Immature natural killer cell (primary cell): ENCODE results near the gene MXI1. TPM values are rescaled to one million over a fixed set of nuclear protein-coding genes. Genes with fewer than 3 reads are reported as not detected.

Experiments used
- DNase-seq, 3 donors: peaks; one replicate each; pipeline ENCODE4 v3.0.0; 2022; ENCODE audit warnings: mixed read lengths in 1 of 3
- H3K27ac Mint-ChIP-seq, 6 donors: one replicate each; pipeline ENCODE4 v1.8.0; 2020; ENCODE audit warnings: mixed read lengths in 6 of 6, mild to moderate bottlenecking in 5 of 6, inconsistent platforms in 4 of 6, moderate library complexity in 3 of 6
- H3K27me3 Mint-ChIP-seq, 3 donors: one replicate each; pipeline ENCODE4 v1.8.0; 2020 to 2021; ENCODE audit warnings: low read depth in 3 of 3, mild to moderate bottlenecking in 3 of 3, mixed read lengths in 3 of 3, moderate library complexity in 3 of 3, inconsistent platforms in 1 of 3
- H3K36me3 Mint-ChIP-seq, 3 donors: one replicate each; pipeline ENCODE4 v1.8.0; 2020; ENCODE audit warnings: mixed read lengths in 3 of 3, inconsistent platforms in 2 of 3, mild to moderate bottlenecking in 2 of 3
- H3K4me1 Mint-ChIP-seq, 2 donors: one replicate each; pipeline ENCODE4 v1.8.0; 2020; ENCODE audit warnings: inconsistent platforms in 2 of 2, mild to moderate bottlenecking in 2 of 2, mixed read lengths in 2 of 2, moderate library complexity in 1 of 2
- H3K4me3 Mint-ChIP-seq, 5 donors: one replicate each; pipeline ENCODE4 v1.8.0; 2020; ENCODE audit warnings: mild to moderate bottlenecking in 5 of 5, mixed read lengths in 5 of 5, inconsistent platforms in 3 of 5, moderate library complexity in 3 of 5
- H3K9me3 Mint-ChIP-seq, 6 donors: one replicate each; pipeline ENCODE4 v1.8.0; 2020; ENCODE audit warnings: mild to moderate bottlenecking in 6 of 6, mixed read lengths in 6 of 6, inconsistent platforms in 4 of 6, moderate library complexity in 3 of 6
- polyA plus RNA-seq, 3 donors: library from polyadenylated mRNA; unstranded; fragments of 300-500 nt; fragmentation: Illumina TruSeq; gene quantifications; one replicate each; pipeline ENCODE4 v1.2.3, GENCODE V29; 2021

MXI1 gene
- polyA plus RNA-seq, 3 donors from 2014 or later: 7.1 to 11.4 (median 9.7) TPM

DNA sequence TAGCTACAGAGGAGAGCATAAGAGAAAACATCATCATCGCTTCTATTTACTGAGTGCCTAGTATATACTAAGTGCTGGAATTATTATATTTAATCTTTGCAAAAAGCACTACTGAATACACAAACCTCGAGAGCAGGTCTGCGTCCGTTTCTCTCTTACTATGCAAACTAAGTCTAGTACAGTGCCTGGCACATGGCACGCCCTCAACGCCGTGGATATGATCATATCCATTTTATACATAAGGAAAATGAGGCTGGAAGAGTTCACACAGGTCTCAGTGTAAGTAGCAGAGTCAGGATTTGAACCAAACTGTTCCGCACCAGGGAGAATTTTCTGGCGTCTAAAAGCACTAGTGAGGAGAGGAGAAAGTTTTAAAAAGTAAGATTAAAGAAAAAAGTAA lies 17.6 kb downstream of the MXI1 start:
- Mint-ChIP-seq H3K36me3 (no peaks in the 10 kb centered on the region), H3K9me3 (no peaks in the 10 kb centered on the region), H3K27me3 (peaks cover 5 to 23% (median 19%) of the 10 kb centered on the region in 3 donors), H3K27ac (peak overlapping the region in 4 of 6 donors; percentile 31 to 86 (median 66)), H3K4me3 (peak overlapping the region; percentile 85 to 89 (median 87)), H3K4me1 (peaks cover 22 to 27% of the 10 kb centered on the region in 2 donors)
- no peak for DNase-seq

DNA sequence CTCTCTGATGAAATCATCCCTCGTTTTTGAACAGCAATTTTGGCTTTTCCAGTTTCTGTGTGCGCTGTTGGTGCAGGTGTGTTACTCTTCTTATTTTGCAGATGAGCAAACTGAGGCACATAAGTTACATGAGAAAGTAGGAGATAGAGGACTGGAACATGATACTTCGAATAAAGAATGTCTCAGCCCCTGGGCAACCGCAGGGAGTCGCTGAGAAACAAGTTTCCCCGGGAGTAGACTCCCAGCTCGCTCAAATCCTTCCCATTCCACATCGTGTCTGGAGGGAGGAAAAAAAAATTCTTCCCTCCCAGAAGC lies 18.0 kb downstream of the MXI1 start:
- Mint-ChIP-seq H3K27ac (peak overlapping the region in 5 of 6 donors; percentile 31 to 86 (median 73)), H3K4me3 (peak overlapping the region; percentile 85 to 89 (median 87)), H3K27me3 (peaks cover 5 to 20% (median 19%) of the 10 kb centered on the region in 3 donors), H3K9me3 (no peaks in the 10 kb centered on the region), H3K4me1 (peaks cover 22 to 27% of the 10 kb centered on the region in 2 donors), H3K36me3 (peaks cover 0 to 4% (median 0%) of the 10 kb centered on the region in 3 donors)
- no peak for DNase-seq

DNA sequence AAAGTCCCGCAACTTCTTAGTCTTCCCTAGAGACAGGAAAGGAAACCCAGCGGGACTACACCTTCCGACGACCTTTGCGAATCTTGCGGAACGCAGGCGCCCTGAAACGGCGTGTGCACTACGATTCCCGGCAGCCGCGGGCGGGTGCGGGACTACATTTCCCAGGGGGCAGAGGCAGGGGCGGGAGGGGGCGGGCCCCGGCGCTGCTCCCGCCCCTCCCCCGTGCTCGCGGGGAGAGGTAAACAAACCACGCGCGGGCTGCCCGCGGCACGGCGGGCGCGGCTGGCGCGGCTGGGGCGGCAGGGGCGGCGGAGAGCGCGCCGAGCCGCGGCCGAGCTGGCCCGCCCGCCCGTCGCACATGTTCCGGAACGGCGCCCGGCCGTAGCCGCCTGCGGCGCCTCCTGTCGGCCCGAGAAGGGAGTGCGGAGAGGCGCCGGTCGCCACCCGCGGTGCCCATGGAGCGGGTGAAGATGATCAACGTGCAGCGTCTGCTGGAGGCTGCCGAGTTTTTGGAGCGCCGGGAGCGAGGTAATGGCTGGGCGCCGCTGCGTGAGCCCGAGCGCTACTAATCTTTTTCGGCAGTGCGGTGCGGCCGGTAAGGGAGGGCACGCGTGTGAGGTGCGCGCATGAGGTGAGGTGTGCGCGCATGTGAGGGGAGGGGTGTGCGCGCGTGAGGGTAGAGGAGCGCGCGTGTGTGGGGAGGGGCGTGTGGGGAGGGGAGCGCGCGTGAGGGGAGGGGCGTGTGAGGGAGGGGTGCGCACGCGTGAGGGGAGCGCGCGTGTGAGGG lies 18.5 kb downstream of the MXI1 start:
- H3K4me1 Mint-ChIP-seq: peaks cover 22 to 27% of the 10 kb centered on the region in 2 donors
- DNase-seq: peak; percentile 82 to 87 (median 83)

DNA sequence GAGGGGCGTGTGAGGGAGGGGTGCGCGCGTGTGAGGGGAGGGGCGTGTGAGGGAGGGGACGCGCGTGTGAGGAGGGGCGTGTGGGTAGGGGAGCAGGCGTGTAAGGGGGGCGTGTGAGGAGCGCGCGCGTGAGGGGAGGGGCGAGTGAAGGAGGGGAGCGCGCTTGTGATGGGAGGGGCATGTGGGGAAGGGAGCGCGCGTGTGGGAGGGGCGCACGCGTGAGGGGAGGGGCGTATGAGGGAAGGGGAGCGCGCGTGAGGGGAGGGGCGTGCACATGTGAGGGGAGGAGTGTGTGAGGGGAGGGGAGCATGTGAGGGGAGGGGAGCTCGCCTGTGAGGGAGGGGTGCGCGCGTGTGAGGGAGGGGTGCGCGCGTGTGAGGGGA lies 19.1 kb downstream of the MXI1 start:
- peak; percentile 77 to 82 (median 78) for DNase-seq
- Mint-ChIP-seq H3K4me1 (peaks cover 20 to 25% of the 10 kb centered on the region in 2 donors), H3K27me3 (peaks cover 5 to 19% (median 18%) of the 10 kb centered on the region in 3 donors), H3K9me3 (no peaks in the 10 kb centered on the region), H3K4me3 (peak overlapping the region; percentile 88 to 95 (median 93)), H3K36me3 (peaks cover 0 to 5% (median 0%) of the 10 kb centered on the region in 3 donors), H3K27ac (peak overlapping the region; percentile 40 to 93 (median 90))

More for the DNA sequence above, 18.5 kb downstream of the MXI1 start:
- Mint-ChIP-seq H3K9me3 (no peaks in the 10 kb centered on the region), H3K36me3 (peaks cover 0 to 5% (median 0%) of the 10 kb centered on the region in 3 donors), H3K27ac (peak overlapping the region; percentile 40 to 93 (median 90)), H3K4me3 (peak overlapping the region; percentile 88 to 95 (median 93)), H3K27me3 (peaks cover 5 to 20% (median 19%) of the 10 kb centered on the region in 3 donors)

DNA sequence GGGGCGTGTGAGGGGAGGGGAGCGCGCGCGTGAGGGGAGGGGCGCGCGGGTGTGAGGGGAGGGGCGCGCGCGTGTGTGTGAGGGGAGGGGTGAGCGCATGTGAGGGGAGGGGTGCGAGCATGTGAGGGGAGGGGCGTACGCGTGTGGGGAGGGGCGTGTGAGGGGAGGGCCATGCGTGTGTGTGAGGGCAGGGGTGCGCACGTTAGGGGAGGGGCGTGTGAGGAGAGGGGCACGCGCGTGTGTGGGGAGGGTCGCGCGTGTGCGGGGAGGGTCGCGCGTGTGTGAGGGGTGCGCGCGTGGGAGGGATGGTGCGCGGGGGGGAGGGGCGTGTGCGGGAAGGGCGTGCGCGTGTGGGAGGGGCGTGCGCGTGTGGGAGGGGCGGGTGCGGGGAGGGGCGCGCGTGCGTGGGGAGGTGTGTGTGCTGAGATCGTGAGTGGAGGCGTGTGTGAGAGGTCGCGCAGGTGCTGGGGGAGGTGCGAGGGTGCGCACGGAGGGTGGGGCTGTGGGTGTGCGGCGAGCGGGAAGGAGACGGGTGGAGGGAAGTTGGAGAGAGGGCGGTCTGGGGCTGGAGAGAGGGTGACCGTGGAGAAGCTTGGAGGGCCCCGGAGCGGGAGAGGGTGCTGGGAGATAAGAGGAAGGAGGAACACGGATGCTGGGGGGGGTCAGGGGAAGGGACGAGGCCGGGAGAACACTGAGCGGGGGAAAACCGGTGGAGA lies 19.7 kb downstream of the MXI1 start:
- no peaks in the 10 kb centered on the region for H3K9me3 Mint-ChIP-seq
- peaks cover 5 to 19% (median 12%) of the 10 kb centered on the region in 3 donors for H3K27me3 Mint-ChIP-seq
- peaks cover 14 to 20% of the 10 kb centered on the region in 2 donors for H3K4me1 Mint-ChIP-seq
- H3K36me3 Mint-ChIP-seq: peaks cover 0 to 5% (median 0%) of the 10 kb centered on the region in 3 donors
- H3K4me3 Mint-ChIP-seq: peak overlapping the region; percentile 88 to 95 (median 93)
- peak overlapping the region in 5 of 6 donors; percentile 55 to 93 (median 75) for H3K27ac Mint-ChIP-seq
- peak; percentile 42 to 71 (median 52) for DNase-seq

DNA sequence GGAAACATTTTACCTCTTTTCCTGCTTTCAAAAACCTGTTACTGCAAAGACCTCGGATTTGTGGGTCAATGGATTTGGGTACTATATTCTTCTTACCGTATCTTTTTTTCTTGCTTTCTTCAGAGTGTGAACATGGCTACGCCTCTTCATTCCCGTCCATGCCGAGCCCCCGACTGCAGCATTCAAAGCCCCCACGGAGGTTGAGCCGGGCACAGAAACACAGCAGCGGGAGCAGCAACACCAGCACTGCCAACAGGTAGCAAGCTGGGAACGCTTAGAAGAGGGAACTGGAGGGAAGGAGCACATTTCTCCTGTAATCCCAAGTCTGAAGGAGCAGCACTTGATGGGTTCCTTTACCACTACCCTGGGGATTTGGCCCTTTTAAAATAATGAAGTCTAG lies 20.7 kb downstream of the MXI1 start:
- Mint-ChIP-seq H3K36me3 (peaks cover 0 to 5% (median 0%) of the 10 kb centered on the region in 3 donors), H3K27me3 (peaks cover 5 to 21% (median 11%) of the 10 kb centered on the region in 3 donors), H3K27ac (peak overlapping the region in 2 of 6 donors; percentile 63 to 72), H3K4me1 (peaks cover 14 to 15% of the 10 kb centered on the region in 2 donors), H3K9me3 (no peaks in the 10 kb centered on the region), H3K4me3 (peak overlapping the region; percentile 54 to 95 (median 89))
- DNase-seq: no peak

DNA sequence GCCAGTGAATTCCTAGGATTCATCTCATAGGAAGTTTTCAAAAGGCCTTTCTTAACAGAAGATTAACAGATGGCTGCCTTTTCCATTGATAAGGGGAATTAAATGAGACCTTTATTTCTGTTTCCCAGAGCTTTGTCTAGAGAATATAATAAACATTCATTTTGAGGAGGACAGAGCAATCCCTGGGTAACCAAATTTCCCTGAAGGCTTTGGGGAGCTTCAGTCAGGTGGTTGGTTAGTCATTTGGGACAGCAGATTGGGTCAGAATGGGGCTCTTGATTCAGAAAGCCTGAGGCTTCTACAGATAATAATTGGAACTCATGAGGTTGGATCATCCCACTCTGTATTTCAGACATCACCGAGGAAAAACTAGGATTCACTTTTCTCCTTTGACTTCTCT lies 21.8 kb downstream of the MXI1 start:
- DNase-seq: no peak
- Mint-ChIP-seq H3K27me3 (peaks cover 0 to 18% (median 8%) of the 10 kb centered on the region in 3 donors), H3K4me1 (peaks cover 14 to 15% of the 10 kb centered on the region in 2 donors), H3K27ac (no peak overlapping the region), H3K36me3 (peaks cover 0 to 5% (median 0%) of the 10 kb centered on the region in 3 donors), H3K4me3 (no peak overlapping the region), H3K9me3 (no peaks in the 10 kb centered on the region)

DNA sequence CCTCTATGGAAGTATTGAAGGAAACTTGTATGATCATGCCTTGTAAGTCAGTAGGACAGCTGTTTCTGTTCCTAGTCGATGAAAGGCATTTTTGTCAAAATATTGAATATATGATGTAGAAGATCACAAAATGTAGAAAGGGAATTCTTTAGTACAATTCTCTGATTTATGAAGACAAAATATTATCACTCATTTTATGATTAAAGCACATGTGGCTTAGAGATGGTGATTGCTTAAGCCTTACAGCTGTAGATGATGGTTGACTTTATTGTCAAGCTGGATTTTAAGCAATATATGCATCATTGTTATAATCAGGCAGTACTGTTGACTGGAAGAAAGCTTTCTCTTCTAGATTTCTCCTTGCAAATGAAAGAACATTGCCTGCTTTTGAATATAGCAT lies 26.4 kb downstream of the MXI1 start:
- H3K4me1 Mint-ChIP-seq: no peaks in the 10 kb centered on the region
- peaks cover 0 to 9% (median 0%) of the 10 kb centered on the region in 3 donors for H3K27me3 Mint-ChIP-seq
- H3K9me3 Mint-ChIP-seq: no peaks in the 10 kb centered on the region
- peaks cover 1 to 5% (median 1%) of the 10 kb centered on the region in 3 donors for H3K36me3 Mint-ChIP-seq
- H3K27ac Mint-ChIP-seq: no peak overlapping the region
- no peak for DNase-seq
- no peak overlapping the region for H3K4me3 Mint-ChIP-seq

DNA sequence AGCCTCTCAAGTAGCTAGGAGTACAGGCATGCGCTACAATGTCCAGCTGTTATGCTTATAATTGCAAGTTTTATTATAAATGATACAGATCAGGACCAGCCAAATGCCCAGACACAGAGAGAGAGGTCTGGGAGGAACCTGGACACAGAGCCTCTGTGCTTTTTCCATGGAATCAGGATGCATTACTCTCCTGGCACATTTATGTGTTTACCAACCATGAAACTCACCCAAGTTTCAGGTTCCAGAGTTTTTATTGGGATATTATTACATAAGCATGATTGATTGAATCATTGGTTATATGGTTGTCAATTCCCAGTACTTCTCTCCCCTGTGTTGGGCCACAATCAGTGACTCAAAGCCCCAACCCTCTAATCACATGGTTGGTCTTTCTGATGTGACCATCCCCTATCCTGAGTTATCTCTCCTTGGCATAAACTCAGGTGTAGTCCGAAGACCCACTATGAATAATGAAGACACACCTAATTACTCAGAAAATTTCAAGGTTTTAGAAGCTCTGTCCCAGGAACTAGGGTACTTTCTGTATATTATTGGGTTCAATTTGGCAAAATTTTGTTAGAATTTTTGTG lies 30.6 kb downstream of the MXI1 start:
- peaks cover 0 to 9% (median 0%) of the 10 kb centered on the region in 3 donors for H3K27me3 Mint-ChIP-seq
- H3K4me3 Mint-ChIP-seq: no peak overlapping the region
- no peak overlapping the region for H3K27ac Mint-ChIP-seq
- peaks cover 8 to 14% of the 10 kb centered on the region in 2 donors for H3K4me1 Mint-ChIP-seq
- DNase-seq: no peak
- peaks cover 0 to 5% (median 4%) of the 10 kb centered on the region in 3 donors for H3K36me3 Mint-ChIP-seq
- no peaks in the 10 kb centered on the region for H3K9me3 Mint-ChIP-seq

DNA sequence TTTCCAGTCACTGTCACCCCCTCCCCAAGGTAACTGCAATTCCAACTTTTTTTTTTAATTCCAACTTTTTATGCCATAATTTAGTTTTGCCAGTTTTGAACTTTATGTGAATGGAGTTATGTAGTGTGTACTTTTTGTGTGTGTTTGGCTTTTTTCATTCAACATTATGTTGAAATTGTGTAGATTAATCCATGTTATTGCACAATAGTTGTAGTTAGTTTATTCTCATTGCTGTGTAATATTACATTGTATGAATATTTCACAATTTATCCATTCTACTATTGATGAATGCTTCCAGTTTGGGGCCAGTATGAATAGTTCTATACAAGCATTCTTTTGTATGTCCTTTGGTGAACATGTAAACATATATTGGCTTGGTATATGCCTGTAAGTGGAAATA lies 32.5 kb downstream of the MXI1 start:
- no peaks in the 10 kb centered on the region for H3K9me3 Mint-ChIP-seq
- no peak overlapping the region for H3K4me3 Mint-ChIP-seq
- H3K4me1 Mint-ChIP-seq: peaks cover 8 to 14% of the 10 kb centered on the region in 2 donors
- H3K27me3 Mint-ChIP-seq: peaks cover 0 to 9% (median 0%) of the 10 kb centered on the region in 3 donors
- DNase-seq: no peak
- peaks cover 0 to 5% (median 4%) of the 10 kb centered on the region in 3 donors for H3K36me3 Mint-ChIP-seq
- H3K27ac Mint-ChIP-seq: no peak overlapping the region

DNA sequence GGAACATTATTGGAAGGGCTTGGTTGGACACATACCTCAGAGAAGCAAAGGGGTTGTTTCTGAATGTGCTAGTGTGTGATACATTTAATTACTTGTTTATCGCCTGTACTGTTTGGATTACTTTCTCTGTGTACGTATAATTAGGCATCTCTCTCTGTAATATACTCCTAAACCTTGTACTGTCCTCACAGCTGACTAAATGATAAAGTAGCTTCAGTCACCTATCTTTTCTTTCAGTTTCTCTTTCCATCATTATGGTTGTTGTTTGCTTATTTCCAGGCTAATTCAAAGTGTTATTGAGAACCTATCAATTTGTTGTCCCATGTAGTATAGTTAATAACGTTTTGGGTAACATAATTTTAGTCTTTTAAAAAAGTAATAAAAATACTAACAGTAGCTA lies 34.0 kb downstream of the MXI1 start:
- H3K9me3 Mint-ChIP-seq: no peaks in the 10 kb centered on the region
- H3K4me1 Mint-ChIP-seq: peaks cover 8 to 14% of the 10 kb centered on the region in 2 donors
- H3K27ac Mint-ChIP-seq: peak overlapping the region in 2 of 6 donors; percentile 8 to 39

DNA sequence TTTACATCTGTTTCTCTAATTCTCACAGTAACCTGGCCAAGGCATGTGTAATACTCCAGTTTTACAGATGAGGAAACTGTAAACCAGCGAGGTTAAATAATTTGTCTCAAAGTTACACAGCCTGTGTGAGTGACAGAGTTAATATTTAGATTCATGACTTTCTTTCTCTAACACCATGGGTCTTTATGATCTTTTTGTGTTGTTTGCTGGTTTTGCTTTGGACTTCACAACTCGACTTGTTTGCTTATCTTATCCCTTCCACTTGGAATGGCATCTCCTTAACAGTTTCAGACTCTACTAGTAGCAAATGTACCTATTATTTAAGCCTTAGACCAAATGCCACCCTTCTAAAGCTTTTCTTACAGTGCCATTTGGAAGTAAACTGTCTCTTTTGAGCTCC lies 34.4 kb downstream of the MXI1 start:
- peaks cover 0 to 10% (median 2%) of the 10 kb centered on the region in 3 donors for H3K27me3 Mint-ChIP-seq
- H3K4me3 Mint-ChIP-seq: peak overlapping the region in 1 of 5 donors; percentile 68
- H3K4me1 Mint-ChIP-seq: peaks cover 8 to 14% of the 10 kb centered on the region in 2 donors

More for the DNA sequence above, 34.0 kb downstream of the MXI1 start:
- Mint-ChIP-seq H3K27me3 (peaks cover 0 to 9% (median 2%) of the 10 kb centered on the region in 3 donors), H3K4me3 (peak overlapping the region in 1 of 5 donors; percentile 72), H3K36me3 (peaks cover 6 to 12% (median 11%) of the 10 kb centered on the region in 3 donors)
- DNase-seq: peak in 1 of 3 donors; percentile 10

DNA sequence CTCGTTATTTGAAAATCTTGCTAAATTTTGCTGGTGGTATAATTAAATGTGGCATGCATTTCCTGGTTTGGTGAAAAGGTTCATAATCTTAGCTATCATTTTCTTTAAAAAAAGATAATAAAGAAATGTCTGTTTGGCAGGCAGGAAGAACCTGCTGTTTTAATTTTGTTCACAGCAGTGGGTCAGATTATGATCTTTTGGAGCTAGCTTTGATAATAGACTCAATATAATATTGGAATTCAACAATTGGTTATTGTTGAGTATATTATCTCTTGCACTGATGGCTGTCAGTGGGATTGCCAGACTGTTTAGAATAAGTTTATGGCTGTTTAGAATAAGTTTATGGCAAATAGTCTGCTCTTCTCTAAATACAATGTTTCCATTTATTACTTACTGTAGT lies 35.1 kb downstream of the MXI1 start:
- no peak for DNase-seq
- Mint-ChIP-seq H3K4me3 (no peak overlapping the region), H3K4me1 (peaks cover 8 to 14% of the 10 kb centered on the region in 2 donors), H3K9me3 (peaks cover 0 to 2% (median 0%) of the 10 kb centered on the region in 6 donors), H3K27ac (peak overlapping the region in 1 of 6 donors; percentile 73), H3K27me3 (peaks cover 0 to 10% (median 2%) of the 10 kb centered on the region in 3 donors), H3K36me3 (peaks cover 6 to 16% (median 11%) of the 10 kb centered on the region in 3 donors)

More for the DNA sequence above, 34.4 kb downstream of the MXI1 start:
- Mint-ChIP-seq H3K9me3 (no peaks in the 10 kb centered on the region), H3K27ac (peak overlapping the region in 2 of 6 donors; percentile 55 to 73), H3K36me3 (peaks cover 6 to 16% (median 11%) of the 10 kb centered on the region in 3 donors)
- DNase-seq: no peak
